GM04504 (cell line): ENCODE results near the gene ANKRD28.
"Not testable (repeated sequence)": the region's sequence is repeated elsewhere in the genome, so short reads cannot be mapped to it uniquely, and the experiment has no call there.

ENCODE experiments used
- DNase-seq: peaks from one replicate; pipeline ENCODE4 v3.0.0-alpha.2; 2012; ENCODE audit warnings: low read depth

Gene ANKRD28

DNA sequence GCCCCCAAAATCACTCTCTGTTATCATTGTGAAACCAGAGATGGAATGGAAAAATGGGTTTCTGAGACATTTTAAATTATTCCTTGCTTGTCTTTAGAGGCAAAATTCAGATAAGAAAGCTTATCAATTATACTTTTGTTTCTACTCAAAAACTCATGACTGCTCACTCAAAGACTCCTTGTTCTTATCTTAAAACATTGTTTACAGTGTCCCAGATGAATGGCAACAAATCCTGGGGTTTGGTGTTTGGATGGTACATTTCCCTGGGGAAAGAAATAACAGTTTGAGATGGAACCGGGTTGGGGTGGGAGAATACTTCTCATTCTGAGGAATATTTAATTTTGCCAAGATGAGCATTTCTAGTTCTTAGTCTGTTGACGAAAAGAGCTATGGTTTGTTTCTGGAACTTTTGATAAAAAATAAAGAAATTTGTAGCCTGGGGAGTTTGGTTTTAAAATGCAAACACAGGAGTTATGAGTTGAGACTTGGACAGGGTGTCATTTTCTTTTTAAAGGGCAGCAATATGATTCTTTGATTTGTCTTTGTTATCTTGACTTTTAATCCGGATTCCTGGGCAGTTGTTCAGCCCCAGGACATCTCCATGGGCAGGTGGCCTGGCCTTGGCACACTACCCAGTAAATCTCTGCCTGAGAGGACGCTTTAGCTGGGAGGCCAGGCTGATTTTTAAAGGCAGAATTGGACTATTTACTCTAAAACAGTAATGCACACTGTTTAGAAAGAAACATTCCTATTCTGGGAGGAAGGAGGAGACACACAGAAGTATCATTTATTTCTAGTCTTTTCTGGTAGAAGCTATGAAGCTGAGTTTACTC lies 163.8 kb downstream of the ANKRD28 start:
- no peak for DNase-seq

DNA sequence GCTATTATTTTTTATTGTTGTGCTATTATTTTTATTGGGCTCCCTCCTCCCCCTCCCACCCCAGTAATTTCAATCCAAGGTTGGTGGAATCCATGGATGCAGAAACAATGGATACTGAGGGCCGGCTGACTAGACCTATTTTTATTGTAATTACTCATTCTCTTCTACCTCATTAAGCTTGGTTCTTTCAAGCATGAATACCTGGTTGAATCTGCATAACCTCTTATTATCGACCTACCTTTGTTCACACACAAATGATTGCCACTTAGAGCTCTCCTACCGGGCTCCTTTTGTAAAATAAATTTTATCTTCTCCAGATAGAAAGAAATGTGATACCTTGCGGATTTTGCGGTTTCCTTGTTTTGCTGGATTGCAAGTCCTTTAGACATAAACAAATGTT lies 164.6 kb downstream of the ANKRD28 start:
- no peak for DNase-seq

DNA sequence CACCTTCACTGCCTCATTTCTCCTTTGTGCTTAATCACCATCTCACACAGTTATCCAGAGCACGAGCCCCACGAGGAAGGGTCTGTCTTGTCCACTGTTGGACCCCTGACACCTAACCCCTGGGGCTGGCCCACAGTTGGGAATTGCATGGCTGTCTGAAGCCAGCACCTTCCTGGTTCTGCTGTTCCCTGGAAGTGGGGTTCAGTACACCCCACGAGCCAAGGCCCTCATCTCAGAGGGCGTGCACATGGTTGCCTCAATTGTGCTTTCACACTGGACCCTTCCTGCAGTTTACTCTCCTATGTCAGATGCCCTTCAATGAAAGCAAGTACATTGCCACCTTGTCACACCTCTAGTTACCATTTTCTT lies 165.6 kb downstream of the ANKRD28 start:
- no peak for DNase-seq

GRCh38 chr3:15631426-15632211 lies 166.2 kb downstream of the ANKRD28 start:
- DNase-seq = no peak

- DNase-seq = no peak
Observed at GRCh38 chr3:15630646-15631350, 167.0 kb downstream of the ANKRD28 start.

DNA sequence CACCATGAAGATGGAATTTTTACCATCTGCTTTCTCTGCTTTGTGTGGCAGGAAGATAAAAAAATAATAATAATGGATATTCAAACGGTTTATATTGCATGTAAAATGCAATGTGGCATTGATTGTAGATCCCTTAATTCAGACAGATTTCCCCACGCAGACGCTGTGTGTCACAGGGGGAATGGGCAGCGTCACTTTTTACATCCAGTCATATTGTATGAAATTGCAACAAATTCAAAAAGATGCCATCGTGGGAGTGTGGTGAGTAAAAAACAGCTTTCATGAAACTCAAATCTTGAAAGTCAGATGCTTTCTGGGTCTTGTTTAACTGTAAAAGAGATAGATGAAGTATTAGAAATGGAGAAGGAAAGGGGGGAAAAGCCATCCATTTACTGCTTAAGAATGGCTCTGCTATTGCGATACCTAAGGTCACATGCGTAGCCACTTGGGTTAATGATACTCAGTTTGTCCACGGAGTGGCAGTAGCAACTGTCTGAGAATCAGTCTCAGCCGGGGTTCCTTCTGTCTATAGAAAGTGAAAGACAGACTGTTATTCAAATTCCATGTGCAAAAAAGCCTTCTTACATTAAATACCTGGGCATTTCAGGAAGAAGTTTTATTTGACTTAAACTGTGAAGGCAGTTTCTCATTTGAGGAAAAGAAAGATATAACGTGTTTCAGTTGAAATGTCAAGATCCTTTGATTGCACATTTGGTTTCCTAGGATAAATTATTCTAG lies 167.8 kb downstream of the ANKRD28 start:
- peak; percentile 73 for DNase-seq

GRCh38 chr3:15628967-15629366 lies 168.8 kb downstream of the ANKRD28 start:
- no peak for DNase-seq

- DNase-seq = no peak
Observed at GRCh38 chr3:15623535-15624440, 174.0 kb downstream of the ANKRD28 start.

- not testable (repeated sequence) for DNase-seq
Observed at GRCh38 chr3:15619659-15620464, 177.9 kb downstream of the ANKRD28 start.
